HG03575 (cell line): Measurements from ENCODE around the gene TXN2.

ENCODE experiments used
- ATAC-seq: cut with Tn5 transposase; IDR thresholded peaks from one replicate; pipeline ENCODE4 v1.9.1; 2021; ENCODE audit not compliant: unreplicated experiment, insufficient number of reproducible peaks, low FRiP score; ENCODE audit errors: extremely low read depth

TXN2 gene

DNA sequence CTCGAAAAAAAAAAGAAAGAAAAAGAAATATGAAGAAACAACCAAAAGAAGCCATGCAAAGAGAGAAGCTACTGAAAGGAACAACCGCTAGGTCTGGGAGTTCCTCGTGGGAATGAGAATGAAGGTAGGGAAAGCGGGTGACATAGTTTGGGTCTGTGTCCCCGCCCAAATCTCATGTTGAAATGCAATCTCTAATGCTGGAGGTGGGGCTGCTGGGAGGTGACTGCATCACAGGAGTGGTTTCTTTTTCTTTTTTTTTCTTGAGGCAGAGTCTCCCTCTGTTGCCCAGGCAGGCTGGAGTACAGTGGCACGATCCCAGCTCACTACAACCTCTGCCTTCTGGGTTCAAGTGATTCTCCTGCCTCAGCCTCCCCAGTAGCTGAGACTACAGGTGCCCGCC, 9.7 kb upstream of the TXN2 start:
- no peak for ATAC-seq

DNA sequence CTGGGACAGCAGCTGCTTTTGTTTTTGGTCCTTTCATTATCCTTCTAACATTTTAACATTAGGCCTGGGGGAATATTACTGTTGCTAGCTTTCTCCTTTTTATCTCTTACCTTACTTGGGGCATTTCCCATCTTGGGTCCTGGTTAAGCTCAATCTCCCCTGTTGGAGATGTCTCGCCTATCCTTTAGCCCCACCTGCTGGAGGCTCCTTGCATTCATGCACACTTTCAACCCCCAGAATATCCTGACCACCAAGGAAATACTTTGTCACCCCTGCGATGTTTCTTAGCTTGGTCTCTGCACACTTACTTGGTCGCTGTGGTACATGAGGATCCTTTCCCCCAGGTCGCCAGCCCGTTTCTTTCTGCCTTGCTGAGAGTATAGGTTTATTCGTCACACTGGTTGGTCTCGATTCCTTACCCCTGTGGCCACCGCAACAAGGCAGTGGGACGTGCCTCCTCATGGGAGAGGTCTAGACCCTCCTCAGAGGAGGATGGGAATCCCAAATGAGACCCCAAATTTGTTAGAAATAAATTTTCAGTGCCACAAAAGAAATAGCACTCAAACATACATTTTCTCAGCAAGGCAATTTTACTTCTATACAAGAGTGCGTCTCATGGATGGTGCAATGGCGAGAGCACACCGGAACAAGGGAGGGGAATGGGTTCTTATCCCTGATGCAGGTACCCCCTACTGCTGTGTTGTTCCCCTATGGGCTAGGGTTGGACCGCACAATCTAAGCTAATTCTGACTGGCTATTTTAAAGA, 5.4 kb upstream of the TXN2 start:
- no peak for ATAC-seq

DNA sequence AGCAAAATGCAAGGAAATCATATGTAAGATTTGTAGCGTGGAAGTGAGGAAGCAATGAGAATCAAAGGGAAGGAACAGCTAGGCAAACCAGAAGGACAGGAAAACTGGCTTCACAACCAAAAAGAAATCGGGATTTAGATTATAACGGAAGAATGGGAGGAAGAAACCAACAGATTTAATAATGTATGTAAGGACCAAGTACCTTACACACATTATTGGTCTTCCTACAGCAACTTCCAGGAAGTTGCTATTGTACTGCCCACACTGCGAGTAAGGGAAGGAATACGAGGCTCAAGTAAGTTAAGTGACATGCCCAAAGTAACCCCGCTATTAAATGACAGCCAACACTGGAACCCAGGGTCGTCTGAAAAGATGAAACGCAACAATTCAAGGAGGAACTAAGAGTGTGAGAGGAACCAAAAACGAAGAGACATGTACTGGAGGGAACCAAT, 473 bp downstream of the TXN2 start:
- no peak for ATAC-seq

GRCh38 chr22:36478966-36479365, 2.5 kb downstream of the TXN2 start:
- ATAC-seq: no peak

DNA sequence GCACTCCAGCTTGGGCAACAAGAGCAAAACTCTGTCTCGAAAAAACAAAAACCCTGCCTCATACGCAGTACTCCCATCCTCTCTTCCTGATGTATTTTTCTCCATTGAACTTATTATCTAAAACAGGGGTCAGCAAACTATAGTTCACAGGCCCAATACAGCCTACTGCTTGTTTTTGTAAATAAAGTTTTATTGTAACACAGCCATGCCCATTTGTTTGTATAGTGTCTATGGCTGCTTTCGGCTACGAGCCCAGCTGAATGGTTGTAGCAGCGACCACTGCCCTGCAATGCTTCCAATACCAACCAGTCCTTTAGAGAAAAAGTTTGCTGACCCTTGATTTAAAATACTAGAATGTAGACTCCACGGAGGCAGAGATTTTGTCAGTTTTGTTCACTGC, 6.1 kb downstream of the TXN2 start:
- no peak for ATAC-seq

DNA sequence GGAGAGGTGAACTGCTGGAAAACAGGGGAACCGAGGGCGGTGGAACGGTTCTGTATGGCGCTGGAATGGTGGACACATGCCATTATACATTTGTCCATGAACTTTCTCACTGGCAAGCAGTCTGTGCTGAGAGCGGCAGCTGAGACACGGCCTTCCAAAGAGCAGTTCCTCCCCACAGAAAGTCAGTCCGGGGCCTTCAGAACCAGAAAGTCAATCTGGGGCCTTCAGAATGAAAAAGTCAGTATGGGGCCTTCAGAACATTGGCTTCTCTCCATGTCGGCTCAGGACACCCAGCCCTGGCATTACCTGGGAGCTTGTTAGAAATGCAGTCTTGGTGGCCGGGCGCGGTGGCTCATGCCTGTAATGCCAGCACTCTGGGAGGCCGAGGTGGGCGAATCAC, 8.8 kb downstream of the TXN2 start:
- no peak for ATAC-seq

DNA sequence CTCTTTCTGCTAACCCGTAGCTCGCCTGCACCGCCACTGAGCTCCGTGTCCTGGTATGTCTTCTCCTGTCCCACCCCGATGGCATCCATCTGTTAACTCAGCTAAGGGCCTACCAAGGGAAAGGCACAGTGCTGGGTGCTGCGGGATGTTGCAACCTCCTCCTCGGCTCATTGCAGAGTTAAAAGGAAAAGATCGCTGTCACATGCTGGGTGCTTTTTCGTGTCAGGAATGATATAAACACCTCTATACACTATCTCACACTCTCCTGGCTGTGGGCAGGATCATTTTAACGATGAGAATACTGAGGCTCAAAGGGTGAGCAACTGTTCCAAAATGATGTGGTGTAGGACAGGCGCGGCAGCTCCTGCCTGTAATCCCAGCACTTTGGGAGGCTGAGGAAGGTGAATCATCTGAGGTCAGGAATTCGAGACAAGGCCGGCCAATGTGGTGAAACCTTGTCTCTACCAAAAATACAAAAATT, 10.1 kb downstream of the TXN2 start:
- ATAC-seq: no peak

- ATAC-seq: no peak
These were observed 10.5 kb downstream of the TXN2 start for GRCh38 chr22:36470994-36471331.

DNA sequence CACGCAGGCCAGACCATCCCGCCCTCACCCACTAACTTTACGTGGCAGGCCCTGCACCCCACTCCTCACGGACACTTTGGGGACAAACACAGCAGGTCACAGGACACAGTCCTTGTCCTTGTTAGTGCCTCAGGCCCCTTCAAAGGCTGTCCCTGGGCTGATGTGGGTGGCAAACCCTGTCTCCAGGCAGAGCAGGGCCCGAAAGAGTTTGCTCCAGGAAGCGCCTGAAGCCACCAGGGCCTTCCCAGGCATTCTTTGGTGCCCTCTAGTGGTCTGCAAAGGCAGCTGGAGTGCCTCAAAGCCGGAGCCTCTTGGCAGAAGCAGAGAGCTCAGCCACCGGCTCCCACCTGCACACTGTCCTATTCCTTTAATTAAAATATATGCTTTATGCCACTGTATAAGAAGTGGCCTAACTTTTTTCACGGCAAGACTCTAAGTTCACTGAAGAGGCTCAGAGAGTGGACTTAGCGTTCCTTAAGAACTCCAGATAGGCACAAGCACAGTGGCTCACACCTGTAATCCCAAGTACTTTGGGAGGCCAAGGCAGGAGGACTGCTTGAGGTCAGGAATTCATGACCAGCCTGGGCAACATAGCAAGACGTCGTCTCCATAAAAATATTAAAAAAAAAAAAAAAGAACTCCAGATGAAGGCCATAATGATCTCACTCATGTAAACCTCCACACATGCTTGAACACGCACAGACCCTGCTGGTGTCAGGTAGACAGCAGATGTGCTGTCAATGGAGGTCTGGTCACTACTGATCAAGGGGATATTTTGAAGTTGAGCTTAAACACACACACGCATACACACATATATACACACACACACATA, 11.1 kb downstream of the TXN2 start:
- ATAC-seq: no peak

GRCh38 chr22:36469094-36469710, 12.2 kb downstream of the TXN2 start:
- no peak for ATAC-seq

GRCh38 chr22:36467946-36468345, 13.5 kb downstream of the TXN2 start:
- no peak for ATAC-seq

DNA sequence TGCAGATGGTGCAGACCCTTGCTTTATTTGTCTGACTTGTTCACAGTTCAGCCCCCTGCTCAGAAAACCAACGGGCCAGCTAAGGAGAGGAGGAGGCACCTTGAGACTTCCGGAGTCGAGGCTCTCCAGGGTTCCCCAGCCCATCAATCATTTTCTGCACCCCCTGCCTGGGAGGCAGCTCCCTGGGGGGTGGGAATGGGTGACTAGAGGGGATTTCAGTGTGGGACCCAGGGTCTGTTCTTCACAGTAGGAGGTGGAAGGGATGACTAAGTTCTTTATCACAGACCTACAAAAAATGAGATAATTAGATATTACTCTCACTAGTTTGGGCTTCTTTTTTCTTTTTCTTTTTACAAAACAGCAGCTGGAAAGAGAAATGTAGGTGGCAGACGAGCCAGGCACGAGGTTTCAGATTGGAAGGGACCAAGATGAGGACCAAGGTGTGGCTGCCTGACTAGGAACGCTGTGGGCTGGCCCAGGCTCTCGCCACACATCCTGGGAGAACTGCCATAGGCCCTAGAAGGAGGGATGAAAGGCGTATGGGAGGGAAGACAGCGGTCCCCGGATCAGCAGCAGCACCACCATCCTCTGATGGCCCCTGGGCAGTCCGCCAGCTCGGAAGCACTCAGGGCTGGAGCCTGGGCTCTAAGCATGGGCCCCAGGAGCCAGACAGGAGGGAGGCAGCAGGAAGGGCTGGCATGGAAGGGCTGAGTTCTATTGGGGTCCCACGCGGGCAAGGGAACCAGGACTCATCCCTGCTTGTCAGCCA, 14.2 kb downstream of the TXN2 start:
- no peak for ATAC-seq

GRCh38 chr22:36466258-36466657, 15.2 kb downstream of the TXN2 start:
- ATAC-seq: no peak

DNA sequence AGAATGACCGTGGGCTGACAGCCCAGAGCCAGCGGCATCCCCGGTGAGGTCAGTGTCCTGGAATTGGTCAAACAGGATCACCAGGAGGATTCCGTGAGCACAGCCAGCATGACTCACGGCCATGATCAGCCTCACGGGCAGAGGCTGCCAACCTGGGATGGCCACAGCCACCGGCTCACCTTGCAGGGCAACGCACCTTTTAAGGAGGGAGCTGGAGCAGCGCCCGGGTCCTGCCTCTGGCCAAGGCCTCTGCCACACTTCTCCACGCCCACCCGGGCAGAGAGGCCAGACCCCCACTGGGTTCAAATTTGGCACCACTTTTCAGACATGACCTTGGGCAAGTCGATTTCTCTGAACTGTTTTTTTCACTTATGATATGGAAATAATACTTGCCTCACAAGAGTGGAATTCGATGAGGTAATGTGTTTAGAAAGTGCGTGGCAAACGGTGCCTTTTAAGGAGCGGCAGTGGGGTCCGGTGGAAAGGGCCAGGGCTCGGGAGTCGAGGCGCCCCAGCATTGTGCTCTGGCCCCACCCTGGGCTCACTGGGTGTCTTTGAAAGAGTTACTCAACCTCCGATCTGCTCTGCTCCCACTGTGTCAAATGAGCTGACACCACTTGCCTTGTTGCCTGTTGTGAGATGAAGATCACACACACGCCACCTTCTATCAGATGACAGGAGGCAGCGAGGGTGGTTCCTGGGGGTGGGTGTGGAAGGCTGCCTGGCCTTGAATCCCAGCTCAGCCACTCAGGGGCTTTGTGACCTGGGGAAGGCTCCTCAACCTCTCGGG, 16.0 kb downstream of the TXN2 start:
- ATAC-seq: no peak

DNA sequence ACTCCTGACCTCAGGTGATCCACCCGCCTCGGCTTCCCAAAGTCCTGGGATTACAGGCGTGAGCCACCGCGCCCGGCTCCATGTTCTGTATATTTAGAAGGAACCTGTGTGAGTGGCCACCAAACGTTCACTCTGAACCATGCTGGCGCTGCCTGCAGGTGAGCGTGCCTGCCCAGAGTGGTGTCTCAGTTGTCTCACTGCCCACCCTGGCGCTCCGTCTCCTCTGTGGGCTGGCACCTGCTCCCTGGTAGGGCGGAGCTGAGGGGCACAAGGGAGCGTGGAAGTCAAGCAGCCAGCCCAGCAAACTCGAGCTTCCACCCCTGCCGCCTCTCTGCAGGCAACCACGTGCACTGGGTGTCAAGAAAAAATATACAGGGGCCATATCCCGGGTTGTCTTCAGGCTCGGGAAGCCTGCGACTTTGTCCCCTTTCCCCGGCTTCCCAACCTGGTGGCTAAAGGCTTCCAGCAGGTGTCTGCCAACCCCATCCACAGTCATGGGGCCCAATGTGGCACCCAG, 16.7 kb downstream of the TXN2 start:
- no peak for ATAC-seq

GRCh38 chr22:36463783-36464184, 17.7 kb downstream of the TXN2 start:
- no peak for ATAC-seq

DNA sequence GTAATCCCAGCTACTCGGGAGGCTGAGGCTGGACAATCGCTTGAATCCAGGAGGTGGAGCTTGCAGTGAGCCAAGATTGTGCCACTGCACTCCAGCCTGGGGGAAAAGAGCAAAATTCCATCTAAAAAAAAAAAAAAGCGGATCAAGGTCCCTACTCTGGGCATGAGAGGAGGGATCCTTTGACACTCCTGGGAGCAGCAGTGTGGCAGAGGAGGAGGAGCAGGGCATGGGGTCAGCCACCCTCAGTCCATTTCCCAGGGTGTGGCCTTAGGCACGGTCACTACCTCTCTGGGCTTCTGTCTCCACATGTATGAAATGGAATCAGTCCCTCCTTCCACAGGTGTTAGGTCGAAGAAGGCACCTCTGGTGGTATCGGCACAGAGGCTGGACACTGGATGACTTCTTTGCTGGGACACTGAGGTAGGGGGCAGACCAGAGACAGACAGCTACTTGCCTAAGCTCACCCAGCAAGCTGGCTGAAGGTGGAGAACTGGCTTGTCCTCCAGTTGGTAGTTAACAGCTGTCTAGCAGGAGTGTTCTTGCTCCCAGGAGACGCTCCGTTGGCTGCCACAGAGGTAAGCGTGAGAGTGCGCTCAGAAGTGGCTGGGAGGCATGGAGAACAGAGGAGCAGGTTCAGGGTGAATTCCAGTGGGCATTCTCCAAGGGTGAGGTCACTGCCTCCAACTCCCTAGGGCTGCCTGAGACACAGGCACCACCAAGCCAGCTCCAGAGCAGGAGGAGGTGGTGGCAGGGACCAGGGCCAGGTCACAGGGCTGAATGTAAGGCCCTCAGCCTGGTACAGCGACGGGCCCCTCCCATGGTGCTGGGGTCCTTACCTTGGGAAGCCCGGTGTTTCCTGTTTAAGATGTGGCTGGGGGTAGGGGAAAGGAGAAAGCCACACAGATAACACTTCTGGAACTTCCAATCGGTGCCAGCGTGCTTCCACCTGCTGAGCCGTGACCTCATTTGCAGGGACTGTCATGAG, 19.5 kb downstream of the TXN2 start:
- no peak for ATAC-seq
